NCI-H146 (cell line): ENCODE results near the gene LRRC31.

Source experiments
- DNase-seq: peaks from one replicate; lab custom pipeline; 2025; lab: John Stamatoyannopoulos, UW

The LRRC31 gene

DNA sequence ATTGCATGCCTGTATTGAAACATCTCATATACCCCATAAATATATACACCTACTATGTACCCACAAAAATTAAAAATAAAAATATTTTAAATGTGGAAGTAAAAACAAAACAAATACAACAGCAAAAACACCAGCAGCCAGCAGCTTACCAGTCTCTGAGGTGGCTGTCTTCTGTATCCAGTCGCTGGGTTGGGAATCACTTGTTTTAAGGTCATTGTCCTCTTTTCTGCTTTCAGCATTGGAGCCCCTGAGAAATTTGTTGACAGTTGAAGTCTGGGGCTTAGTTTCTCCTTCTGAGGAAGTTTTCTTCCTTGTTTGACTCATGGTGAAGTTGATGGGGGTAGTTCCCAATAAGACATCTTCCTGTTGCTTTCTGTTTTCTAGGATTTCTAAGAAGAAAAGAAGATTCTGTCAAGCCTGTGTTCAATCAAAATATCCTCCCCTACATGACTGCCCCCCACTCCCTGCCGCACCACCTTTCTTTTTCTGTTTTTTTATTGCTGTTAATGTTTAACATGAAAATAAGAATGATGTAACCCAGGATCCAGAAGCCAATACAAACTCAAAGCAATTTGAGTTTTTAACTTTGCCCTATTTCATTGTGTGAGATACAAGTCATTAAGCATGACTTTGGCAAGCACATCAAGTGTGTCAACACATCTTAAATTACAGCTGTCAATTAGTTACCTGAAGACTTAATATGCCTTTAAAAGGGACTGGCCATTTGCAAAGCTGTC lies at the start of gene LRRC31:
Gene LRRC31, minus strand, starts transcription at position 452 of the 737 bp plus-strand sequence. Its CDS starts 128 bp downstream, at position 324.
- peak; percentile 16 for DNase-seq

DNA sequence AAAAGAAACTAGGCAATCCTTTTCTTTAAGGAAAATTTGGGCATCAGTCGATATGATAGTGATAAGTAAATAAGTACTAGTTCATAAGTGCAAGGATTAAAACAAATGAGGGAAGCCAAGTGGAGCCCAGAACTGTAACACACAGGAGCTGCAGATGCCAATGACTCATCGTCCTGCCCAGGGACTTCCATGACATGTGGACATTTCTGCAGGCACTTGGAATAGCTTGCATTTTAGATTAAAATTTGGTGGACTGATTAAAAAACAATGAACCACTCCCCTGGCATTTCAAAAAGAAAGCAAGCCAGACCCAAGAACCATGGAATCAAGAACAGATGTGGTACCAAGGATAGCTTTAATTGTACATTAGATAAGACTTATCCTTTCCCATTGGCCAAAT lies 44.6 kb upstream of the LRRC31 start:
- DNase-seq, result no peak

DNA sequence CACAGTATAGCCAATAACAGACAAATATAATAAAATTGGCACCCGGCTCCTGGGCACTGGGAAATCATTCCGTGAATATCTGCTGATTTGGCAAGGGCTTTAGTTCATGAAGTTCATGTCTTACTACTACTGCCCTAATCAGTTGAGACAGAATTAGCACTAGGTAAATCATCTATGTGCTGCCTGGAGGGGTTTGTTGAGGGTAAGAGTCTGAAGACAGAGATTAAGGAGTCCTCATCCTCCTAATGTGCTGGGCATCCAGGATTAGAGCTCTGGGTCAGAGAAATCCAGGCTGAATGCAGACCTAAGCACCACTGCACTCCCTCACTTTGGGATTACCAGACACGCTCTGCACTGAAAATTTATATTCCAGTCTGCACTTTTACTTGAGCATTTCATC lies 43.6 kb upstream of the LRRC31 start:
- no peak for DNase-seq

DNA sequence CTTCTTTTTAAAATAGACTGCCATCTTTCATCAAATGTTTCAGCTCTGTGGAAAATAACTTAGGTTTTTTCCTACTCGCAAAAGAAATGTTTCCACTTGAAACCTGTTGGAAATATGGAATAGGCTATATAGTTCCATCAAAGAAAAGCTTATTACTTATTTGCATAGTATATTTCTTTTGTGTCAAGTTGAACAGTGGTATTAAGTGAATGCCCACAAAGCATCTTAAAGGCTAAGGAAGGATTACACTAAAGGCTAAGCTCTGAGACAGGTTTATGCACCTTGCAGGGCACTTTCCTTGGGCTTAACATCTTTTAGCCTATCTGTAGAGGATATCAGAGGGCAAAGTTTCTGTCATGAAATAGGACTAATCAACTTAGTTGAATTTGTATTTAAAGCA lies 41.5 kb upstream of the LRRC31 start, which contains the start of gene SAMD7:
Gene SAMD7, plus strand, starts transcription at position 301 of the 400 bp plus-strand sequence. CDS start 7,927 bp downstream, outside the sequence.
- no peak for DNase-seq

DNA sequence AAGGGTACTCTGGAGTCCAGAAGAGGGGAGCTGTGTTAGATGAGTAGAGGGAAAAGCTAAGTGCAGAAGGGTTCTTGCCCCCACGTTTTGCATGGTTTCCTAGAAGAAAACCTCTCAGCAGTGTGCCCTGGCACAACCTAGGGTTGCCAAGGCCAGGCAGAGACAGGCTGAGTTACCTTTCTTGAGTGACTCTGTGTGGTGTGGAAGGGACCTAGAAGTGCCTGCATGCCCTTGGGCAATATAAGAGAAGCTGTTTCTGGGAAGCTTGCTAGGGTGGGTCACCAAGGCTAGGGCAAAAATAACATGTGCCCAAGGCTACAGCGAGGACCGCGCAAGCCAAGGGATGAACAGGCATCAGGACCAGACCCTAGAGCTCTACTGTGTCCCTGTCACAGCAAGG lies 38.2 kb upstream of the LRRC31 start:
- no peak for DNase-seq

DNA sequence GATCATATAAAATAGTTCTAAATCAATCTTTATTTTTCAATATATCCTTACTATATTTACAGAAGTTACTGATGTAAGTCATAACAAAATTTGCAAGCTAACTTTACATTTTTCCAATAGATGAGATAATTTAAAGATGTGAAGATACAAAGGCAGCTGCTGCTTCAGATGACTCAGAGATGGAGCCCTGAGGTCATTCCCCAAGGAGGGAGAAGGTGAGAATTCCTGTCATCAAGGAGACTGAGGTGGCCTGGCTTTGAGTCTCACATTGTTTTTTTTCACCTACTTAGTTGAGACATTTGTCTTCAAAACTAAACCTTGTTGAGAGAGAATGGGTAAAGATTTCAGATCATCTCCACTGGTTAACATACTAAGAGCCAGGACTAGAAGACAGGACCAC lies 37.7 kb upstream of the LRRC31 start:
- DNase-seq, result no peak

DNA sequence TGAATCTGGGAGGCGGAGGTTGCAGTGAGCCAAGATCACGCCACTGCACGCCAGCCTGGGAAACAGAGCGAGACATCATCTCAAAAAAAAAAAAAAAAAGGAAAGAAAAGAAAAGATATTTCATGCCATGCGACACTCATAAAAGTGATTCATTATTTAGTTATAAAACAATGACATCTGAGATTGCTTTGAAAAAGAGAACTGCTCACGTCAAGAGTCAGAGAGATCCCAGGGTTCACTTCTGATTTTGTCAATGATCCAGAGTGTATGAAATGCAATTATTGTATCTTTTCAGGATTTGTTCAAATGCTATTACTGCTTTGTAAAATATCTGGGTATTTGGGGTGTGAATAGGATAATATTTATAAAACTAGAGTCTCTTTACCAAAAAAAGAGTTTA lies 35.7 kb upstream of the LRRC31 start:
- no peak for DNase-seq

DNA sequence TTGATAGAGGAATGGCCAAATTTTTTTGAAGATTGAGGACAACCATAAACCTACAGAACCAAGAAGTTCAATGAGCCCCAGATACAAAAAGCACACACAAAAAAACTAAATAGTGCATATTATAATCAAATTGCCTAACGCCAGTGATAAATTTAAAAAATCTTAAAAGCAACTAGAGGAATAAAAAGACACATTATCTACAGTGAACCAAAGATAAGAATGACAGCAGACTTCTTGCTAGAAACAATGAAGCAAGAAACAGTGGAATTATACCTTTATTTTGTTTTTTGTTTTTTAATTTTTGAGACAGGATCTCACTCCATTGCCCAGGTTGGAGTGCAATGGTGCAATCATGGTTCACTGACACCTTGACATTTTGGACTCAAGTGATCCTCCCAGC lies 31.7 kb upstream of the LRRC31 start:
- no peak for DNase-seq

DNA sequence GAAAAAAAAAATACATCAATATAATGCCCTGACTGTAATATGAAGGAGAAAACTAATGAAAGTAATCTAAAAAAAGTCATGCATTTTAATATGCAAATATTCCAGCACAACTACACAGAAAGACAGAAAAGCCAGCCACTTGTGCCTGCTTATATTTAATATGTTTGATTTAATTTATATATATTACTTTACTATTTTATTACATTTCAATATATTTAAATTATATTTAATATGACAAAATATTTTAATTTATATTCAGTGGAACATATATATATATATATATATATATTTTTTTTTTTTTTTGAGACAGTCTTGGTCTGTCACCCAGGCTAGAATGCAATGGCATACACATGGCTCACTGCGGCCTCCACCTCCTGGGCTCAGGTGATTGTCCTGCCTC lies 27.5 kb upstream of the LRRC31 start:
- DNase-seq, result no peak

DNA sequence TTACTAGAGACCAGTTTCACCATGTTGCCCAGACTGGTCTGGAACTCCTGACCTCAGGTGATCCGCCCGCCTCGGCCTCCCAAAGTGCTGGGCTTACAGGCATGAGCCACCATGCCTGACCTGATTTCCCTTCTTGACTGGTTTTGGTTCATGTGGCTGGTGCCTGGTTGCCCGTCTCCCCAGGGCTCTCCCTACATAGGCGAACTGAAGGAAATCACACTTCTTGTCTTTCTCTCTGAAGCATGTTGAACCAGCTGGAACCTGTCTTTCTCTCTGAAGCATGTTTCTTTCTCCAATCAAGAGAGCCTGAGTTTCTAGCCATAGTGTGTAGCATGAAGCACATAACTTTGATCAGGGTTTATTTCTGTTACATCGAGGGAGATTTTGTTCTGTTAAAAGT lies 25.3 kb upstream of the LRRC31 start:
- DNase-seq, result no peak

DNA sequence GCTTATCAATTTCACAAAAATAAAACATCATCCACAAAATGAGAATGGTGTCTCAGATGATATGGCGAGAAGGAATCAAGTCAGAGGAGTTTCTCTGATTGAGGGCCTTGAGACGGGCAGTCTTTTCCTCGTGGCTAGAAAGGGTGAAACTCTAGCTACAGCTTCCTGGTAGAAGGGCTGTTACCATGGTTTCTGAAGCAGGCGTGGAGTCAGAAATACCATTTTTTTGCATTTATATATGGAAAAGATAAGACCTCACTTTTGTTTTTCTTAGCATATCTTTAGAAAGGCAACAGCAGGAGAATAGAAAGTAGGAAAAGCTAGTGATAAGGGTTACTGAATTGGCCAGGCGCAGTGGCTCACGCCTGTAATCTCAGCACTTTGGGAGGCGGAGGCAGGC lies 24.4 kb upstream of the LRRC31 start:
- DNase-seq, result no peak

DNA sequence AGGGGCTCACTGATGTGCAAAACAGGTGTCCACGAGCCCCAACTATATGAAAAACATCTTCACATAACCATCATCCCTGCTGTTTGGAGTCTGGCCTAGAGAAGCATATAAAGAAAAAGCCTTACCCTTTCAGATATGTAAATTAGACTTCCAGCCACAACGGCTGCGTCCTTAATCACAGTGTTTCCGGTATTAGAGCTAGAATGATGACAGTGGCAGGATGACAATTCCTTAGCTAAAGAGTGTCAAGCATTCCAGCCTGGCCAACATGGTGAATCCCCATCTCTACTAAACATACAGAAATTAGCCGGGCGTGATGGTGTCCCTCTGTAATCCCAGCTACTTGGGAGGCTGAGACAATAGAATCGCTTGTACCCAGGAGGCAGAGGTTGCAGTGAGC lies 22.2 kb upstream of the LRRC31 start:
- DNase-seq, result peak; percentile 27

DNA sequence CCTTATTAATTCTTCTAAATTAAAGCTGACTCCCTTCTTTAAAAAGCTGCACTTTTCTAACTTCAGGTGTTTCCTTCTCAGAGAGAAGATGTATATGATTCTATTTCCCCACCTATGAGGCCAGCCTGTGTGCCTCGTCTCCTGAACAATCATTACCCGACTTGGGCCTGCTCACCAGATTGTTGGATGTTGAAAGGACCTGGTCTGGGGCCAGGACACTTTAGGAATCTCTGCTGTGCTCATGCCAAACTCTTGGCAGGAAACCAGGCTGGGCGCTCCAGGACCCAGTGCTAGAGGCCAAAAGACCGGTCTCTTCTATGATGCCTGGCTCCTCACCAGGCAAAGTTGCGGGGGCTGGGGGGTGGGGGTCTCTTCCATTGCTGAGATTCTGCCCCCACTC lies 16.9 kb upstream of the LRRC31 start:
- DNase-seq, result no peak

DNA sequence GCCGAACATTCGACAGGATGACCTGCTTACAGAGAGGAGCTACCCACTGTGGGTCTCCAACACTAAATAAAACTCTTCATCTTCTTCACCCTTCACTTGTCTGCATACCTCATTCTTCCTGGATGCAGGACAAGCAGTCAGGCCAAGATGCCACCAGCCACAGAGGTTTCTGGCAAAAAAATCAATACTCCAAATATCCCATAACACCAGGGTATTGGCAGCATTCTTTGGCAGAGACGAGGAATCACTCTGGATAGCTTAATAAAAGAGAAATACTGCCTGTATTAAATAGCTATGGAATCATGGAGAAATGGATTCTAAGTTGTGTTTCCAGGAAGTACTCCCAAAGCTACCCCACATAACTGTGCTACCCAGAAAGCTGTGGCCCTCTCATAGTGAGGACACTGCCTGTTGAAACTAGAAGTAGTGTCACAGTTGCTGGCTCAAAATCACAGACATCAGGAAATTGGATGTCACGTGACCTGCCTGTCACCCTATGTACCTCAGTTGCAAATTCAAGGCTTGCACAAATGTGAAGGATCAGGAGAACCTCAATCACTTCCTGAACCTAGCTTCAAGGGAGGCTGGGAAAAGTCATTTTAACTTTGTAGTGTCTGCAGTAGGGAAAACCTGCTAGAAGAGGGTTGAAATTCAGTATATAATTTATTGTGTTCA lies 11.0 kb upstream of the LRRC31 start:
- DNase-seq, result no peak

DNA sequence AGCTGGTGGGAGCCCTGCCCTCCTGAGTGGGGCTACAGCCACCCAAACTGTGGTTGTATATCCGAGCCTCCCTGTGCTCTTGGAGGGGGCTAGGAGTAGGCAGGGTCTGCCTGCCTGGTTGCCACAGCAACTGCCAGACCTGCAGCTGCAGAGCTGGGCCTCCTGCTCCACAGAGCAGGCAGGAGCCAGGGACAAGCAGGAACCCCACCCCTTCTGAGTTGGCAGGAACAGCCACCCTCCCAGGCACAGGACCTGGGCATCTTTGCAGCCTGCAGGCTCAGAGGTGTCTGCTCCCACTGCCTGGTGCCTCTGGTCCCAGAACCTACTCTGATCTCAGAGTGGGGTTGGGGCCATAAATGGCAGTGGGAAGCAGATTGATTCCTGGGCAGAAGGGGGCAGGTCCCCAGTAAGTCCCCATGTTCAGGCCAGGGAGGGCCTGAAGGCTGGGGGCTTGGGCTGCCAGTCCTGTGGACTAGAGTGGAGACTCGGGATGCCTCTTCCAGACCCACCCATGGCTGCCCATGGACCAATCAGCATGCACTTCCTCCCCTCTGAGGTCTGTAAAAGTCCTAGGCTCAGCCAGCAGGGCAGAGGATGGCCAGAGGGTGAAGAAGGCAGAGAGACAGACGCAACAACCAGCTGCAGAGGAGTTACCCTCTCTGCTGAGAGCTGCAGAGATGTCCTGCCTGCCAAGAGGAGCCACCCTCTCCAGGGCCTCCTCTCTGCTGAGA lies 10.3 kb upstream of the LRRC31 start:
- no peak for DNase-seq

DNA sequence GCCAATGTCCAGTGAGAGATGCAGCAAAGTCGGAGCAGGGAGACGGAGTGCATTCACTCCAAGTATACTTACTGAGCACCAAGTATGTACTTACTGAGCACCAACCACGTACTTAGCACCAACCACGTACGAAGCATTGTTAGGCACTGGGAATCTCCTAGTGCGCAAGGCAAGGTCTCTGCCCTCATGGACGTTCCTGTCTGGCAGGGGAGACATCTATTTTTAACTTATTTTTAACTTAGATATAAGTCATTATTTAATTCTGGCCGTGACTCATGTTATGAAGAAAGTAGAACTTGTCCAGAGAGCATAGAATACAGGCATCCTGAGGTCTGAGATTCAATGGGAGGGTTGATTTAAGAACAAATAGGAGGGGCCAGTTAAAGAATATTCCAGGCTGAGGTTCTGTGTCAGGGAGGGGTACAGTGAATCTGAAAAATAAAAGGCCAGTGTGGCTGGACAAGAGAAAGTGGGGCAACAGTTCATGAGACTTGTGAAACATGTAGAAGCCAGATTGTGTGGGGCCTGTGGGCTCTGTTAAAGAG lies 9.3 kb upstream of the LRRC31 start:
- DNase-seq, result no peak

DNA sequence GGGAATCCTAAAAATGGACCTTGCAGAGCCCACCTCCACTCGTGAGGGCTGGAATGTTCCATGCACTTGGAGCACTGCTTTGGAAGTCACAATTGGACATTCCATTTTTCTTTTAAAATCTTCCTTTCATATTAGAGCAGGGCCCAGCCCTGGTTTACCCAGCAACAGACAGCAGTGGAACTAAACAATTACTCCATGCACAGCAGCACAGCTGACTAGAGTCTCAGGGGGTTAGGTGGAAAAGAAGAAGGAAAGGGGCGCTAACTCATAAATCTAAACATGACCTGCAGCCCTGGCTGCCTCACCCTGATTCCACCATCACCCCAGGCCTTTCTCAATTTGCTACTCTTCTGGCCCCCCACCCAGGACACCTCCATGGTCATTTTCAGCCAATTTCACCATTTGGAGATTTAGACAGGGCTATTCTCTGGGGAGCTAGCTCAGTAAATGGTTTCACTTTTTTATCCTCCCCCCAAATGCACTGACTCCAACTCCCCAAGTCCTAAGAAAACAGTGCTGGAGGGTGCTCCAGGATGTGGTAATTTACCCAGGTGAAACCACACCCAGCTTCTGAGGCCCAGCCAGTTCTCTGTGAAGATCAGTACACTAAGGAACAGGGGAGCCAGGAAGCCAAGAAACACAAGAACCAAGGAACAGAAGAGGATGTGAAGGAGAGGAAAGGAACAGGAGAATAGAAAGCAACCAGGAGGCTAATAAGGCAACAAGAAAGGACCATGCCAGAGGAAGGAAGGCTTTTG lies 1.6 kb upstream of the LRRC31 start:
- DNase-seq, result no peak

DNA sequence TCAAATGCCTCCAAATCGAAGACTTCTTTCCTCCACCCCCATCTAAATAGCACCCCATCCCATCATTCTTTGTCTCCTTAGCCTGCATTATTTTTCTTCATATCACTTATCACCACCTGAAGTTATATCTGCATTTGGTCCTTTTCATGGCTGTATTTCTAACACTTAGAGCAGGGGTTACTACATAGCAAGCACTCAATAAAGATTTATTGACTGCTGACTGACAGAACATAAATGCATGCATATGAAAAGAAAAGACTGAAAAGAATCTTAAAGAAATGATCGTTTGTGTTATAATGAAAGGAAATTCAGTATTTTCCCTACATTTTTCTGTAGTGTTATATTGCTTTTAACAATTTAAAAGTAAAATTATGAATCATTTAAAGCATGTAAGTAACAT lies 1.4 kb downstream of the LRRC31 start:
- no peak for DNase-seq

DNA sequence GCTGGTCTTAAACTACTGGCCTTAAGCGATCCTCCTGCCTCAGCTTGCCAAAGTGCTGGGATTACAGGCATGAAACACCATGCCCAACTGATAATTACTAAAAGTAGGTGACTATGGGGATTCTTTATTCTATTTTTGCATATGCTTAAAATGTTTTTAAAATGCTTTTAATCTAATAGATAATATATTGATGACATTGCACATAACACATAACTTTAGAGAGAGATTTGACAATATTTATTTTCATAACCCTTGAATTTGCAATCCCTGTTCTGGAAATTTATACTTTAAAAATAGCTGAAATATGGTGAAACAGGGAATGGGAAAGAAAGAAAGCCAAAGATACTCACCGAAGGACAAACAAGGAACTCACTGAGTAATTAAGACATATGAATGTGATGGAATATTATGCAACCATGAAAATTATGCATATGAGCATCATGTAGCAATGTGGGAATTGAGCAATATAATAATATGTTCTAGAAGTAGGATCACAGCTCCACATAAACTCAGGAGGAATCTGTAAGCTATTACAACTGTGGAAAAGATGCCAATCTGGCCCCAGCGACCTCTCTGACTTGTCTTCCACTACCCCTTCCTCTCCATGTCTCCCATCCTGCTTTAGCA lies 2.0 kb downstream of the LRRC31 start:
- DNase-seq, result no peak

DNA sequence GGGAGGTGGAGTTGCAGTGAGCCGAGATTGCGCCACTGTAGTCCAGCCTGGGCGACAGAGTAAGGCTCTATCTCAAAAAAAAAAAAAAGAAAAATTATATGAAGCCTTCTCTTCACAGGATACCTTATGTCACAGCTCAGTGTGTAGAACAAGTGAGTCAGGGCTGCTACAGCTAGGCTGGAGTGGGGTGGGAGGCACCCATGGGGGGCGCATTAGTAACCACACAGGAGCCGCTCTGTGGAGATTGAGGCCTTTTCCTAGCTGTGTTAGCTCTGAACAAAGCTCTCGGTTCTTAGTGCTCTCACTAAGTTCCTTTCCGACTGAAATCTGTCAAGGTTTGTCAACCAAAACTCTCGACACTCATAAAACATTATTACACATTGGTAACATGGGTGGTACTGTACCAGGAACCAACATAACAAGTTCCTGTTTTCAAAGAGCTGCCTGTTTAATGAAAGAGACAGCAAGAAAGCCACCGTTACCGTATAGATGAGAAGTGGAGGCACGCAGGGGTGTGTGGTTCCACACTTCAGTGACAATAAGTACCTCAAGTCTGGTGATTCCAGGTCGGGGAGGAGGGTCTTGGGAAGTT lies 4.5 kb downstream of the LRRC31 start:
- DNase-seq, result no peak

DNA sequence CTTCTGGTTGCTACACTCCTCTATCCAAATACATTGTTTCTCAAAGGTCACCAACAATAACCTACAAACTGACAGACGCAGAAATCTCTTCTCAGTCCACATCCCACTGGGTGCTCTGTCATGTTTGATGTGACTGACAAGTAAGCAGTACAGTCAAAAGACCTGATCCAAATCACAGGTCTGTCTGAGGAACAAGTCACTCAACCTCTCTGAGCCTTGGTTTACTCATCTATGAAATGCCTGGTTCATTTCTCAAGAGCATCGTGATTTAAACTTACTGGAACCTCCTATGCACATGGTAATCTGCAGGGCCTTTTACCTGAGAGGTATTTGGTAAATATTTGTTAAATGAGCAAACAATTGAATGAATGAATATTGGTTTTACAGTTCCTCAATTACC lies 5.5 kb downstream of the LRRC31 start:
- DNase-seq, result no peak
